Stimulated activated CD4-positive, alpha-beta T cell treated with anti-CD3 and anti-CD28 coated beads, Interleukin-12 subunit alpha, Interleukin-12 subunit beta, amount 100 ng/mL, for 48 hours (primary cell): ENCODE measurements around the gene TRIM54.

Experiments used
- DNase-seq, 3 donors: peaks; one replicate each; pipeline ENCODE4 v3.0.0-alpha.2; 2020; ENCODE audit warnings: low read depth in 2 of 3, low spot score in 1 of 3

Gene TRIM54, protein sequence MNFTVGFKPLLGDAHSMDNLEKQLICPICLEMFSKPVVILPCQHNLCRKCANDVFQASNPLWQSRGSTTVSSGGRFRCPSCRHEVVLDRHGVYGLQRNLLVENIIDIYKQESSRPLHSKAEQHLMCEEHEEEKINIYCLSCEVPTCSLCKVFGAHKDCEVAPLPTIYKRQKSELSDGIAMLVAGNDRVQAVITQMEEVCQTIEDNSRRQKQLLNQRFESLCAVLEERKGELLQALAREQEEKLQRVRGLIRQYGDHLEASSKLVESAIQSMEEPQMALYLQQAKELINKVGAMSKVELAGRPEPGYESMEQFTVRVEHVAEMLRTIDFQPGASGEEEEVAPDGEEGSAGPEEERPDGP

GRCh38 chr2:27281855-27282559 lies at the start of gene TRIM54:
TSS of gene TRIM54 (plus strand) at chr2:27282429. CDS start at chr2:27282732, 303 bp downstream.
- DNase-seq, result no peak

GRCh38 chr2:27233341-27233740 lies 48.9 kb upstream of the TRIM54 start:
- no peak for DNase-seq

- no peak for DNase-seq
Measured at GRCh38 chr2:27236136-27236535, 46.1 kb upstream of the TRIM54 start.

GRCh38 chr2:27236626-27237025 lies 45.6 kb upstream of the TRIM54 start:
- no peak for DNase-seq

DNA sequence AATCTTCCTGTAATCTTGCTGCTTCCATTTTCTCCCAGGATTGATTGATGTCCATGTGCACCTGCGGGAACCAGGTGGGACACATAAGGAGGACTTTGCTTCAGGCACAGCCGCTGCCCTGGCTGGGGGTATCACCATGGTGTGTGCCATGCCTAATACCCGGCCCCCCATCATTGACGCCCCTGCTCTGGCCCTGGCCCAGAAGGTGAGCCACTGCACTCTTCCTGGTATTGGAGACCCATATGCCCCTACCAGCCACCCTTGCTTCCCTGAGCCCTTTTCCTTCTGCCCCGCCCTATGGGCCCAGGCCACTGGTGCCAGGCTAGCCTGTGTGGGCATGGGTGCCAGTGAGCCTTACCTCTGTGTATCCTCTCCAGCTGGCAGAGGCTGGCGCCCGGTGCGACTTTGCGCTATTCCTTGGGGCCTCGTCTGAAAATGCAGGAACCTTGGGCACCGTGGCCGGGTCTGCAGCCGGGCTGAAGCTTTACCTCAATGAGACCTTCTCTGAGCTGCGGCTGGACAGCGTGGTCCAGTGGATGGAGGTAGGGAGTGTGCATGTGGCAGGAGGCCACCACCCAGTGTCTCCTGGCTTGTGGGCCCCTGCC lies 44.8 kb upstream of the TRIM54 start:
- no peak for DNase-seq

DNA sequence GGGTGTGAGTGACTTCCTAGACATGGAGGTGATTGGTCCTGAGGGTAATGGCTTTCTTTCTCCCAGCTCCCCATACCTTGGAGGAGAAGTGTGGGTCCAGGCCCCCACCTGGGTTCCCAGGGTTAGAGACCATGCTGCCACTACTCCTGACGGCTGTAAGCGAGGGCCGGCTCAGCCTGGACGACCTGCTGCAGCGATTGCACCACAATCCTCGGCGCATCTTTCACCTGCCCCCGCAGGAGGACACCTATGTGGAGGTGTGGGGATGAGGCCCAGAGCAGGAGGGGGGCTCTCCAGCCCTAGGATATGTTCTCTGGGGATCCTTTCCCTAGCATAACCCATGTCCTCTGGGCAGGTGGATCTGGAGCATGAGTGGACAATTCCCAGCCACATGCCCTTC lies 43.3 kb upstream of the TRIM54 start:
- no peak for DNase-seq

DNA sequence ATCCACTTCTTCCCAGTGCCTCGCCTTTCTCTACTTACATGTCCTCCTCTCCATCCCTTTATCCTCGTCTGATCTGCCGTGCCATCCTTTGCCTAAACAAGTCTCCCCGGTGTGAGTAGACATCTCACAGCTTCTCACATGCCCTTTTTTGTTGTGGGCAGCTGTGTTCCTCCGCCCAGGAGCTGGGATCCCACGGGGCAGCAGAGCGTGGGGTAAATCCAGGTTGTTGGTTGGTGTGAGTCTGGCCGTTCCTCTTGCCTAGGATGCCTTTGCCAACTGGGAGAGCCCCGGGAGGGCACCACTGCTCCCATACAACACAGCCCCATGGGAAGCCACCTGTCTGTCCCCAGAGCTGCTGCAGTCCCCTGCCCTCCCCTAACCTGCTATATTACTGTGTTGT lies 41.8 kb upstream of the TRIM54 start:
- DNase-seq, result no peak

DNA sequence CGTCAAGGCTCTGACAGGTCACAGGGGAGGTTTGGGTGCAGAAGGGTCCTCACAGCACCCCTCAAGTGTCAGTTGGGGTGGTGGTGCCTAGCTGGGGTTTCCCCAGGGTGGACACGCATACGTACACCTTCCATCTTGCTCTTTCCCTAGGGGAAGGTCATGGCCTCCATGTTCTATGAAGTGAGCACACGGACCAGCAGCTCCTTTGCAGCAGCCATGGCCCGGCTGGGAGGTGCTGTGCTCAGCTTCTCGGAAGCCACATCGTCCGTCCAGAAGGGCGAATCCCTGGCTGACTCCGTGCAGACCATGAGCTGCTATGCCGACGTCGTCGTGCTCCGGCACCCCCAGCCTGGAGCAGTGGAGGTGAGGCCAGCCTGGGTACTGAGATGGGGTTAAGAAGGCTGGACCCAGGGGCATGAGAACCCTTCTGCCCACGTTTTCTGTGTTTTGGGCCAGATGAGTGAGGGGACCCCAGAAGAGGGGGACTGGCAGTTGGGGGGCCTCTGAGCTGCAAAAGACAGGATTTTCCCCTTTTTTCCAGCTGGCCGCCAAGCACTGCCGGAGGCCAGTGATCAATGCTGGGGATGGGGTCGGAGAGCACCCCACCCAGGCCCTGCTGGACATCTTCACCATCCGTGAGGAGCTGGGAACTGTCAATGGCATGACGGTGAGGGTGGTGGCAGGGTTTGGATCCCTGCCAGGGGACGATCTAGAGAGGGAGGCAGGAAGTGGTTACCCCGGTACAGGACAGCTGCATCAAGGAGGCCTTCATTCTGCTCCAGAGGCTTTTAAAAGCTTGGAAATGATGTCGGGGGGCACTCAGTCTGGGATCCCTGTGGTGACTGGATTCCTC lies 40.2 kb upstream of the TRIM54 start:
- DNase-seq, result no peak

DNA sequence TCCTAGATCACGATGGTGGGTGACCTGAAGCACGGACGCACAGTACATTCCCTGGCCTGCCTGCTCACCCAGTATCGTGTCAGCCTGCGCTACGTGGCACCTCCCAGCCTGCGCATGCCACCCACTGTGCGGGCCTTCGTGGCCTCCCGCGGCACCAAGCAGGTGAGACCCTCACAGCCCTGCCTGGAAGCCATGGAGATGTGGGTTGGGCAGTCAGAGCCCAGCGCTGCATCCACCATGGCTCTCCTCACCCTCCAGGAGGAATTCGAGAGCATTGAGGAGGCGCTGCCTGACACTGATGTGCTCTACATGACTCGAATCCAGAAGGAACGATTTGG lies 39.6 kb upstream of the TRIM54 start:
- no peak for DNase-seq

GRCh38 chr2:27243391-27244130 lies 38.7 kb upstream of the TRIM54 start:
- DNase-seq, result no peak

DNA sequence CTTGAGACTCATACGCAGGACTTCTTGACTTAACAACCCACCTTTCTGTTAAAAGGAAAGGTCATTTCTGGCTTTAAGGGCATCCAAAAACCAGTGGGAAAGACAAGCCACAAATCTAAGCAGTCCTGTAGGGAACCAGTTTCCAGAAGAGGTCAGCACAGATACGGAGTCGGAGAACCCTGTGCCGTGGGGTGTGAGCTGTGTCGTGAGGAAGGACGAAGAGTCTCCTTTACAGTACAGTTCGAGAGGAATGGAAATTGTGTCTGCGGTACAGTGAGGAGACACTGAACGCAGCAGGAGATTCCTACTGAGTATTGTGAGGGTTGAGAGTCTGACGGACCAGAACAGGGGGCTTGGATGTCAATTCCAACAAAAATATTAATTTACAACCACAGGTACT lies 37.1 kb upstream of the TRIM54 start:
- DNase-seq, result no peak

DNA sequence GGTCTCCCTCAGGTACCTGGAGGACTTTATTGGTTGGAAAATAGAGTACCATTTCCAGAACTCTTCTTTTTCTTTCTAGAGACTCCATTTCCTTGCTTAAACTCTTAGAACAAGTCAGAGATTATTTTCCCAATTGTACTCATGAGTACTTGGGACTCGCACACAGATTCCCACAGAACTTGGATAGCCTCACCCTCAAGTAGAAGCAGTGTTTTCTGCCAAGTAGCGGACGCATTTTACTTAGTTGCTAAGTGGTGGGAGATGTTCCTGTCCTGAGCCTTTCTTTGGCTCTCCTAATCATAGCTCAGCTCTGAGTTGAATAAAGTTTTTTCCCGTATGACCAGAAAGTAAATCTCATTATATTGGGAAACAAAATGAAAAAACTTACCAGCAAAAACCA lies 36.6 kb upstream of the TRIM54 start:
- DNase-seq, result no peak

DNA sequence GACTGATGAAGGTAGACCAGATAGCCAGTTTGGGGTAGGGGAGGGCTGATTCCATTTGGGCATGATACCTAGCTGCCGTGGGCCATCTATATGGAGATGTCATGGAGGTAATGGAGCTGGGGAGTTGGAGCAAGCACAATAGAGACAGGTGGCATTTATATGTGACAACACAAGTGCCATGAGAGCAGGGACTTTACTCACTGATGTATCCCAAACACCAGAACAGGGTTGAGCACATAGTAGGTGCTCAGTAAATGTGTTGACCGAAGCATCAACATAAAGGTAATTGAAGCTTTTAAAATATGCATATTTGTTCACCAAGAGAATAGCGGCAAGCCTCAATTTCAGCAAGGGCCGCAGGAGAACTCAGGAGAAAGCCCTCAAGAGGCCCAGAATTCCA lies 34.3 kb upstream of the TRIM54 start:
- no peak for DNase-seq

DNA sequence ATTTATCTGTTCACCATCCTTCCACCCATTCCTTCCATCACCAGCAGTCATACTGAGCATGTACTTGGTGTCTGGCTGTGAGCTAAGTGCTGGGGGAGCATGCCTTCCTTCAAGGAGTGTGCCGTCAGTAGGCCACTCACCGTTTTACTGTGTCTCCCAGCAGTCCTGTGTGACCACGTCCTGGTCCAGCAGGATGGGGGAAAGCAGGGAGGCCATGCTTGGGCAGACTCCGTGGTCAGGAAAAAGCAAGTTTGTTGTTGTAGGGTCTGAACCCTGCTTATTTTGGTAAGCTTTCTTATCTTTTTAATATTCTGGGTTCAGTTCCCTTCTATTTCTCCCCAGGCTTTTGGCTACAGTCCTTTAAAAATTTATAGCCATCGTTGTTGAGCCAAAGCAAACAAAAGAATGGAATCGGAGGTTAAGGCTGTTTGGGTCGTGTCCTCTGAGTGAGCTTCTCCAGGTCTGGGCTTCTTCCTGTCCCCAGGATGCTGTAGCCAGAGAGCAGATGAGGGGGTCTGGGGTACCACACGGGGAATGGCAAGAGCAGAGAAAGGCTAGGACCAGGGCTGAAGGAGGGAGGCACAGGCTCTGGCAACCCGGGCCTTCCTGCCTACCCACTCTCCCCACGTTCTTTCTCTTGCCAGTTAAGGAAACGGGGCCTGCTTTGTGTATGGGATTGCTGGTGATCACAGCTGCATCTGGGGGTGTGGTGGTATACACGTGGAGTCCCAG lies 32.9 kb upstream of the TRIM54 start:
- no peak for DNase-seq

- DNase-seq, result peak; percentile 46 to 55 (median 46)
Measured at GRCh38 chr2:27249891-27250651, 32.2 kb upstream of the TRIM54 start.

DNA sequence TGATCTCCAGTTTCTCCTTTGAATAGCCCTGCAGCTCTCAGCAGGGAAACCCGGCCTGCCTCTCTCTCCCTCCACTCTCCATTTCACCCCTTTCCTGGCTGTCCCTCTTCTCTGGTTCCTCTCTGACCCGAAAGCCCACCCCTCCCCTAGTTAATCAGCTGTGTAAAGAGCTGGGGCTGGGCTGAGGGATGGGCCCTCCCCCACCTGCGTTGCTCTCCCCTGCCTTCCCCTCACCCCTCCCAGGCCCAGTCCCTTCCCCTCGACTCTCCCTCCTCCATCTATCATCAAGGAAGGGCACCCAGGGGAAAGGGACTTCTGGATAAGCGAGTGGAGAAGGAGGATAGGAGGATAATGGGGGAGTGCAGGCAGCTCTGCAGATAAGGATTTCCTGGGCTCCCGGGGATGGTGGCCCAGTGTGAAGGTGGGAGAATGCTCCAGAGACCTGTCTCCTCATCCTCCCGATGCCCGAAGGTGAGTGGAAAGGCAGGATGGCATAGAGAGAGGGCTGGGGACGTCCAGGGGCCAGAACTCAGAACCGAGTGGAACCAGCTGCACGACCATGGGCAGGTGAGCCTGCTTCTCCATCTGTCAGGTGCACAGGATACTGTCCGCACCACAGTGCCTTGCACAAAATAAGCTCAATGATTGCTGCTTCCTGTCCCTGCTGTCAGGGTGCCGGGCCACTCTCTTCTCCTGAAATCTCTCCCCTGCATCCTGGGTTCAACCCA lies 31.4 kb upstream of the TRIM54 start:
- DNase-seq, result no peak

GRCh38 chr2:27251766-27252165 lies 30.5 kb upstream of the TRIM54 start:
- no peak for DNase-seq

- DNase-seq, result no peak
Measured at GRCh38 chr2:27255187-27255586, 27.0 kb upstream of the TRIM54 start.

GRCh38 chr2:27255660-27256059 lies 26.6 kb upstream of the TRIM54 start:
- no peak for DNase-seq
